Transverse colon (tissue), 3 donors: Measurements from ENCODE around the gene MGMT.

ENCODE experiments used
- CTCF ChIP-seq, 5 experiments: fragments of 200-600 bp in 3 of 5; fragments of 450-650 bp in 2 of 5; sonication (generic) in 3 of 5; IDR thresholded peaks; 1 replicate in 2 of 5; 2 replicates in 3 of 5; pipeline ENCODE4 v1.5.1; 2016 to 2017; ENCODE audit warnings: antibody characterized with exemption in 5 of 5, inconsistent platforms in 3 of 5, mild to moderate bottlenecking in 2 of 5, moderate library complexity in 1 of 5
- POLR2A ChIP-seq: fragments of 450-650 bp; IDR thresholded peaks from one replicate; pipeline ENCODE4 v1.6.1; 2016; ENCODE audit warnings: antibody characterized with exemption, mild to moderate bottlenecking, moderate library complexity

- TF ChIP-seq CTCF (IDR thresholded peaks at IDR 0.05) (no peak), POLR2A (no peak)
Observed at GRCh38 chr10:129446183-129446581, 20.9 kb upstream of the MGMT start.
